ENCODE measurements around the gene MTHFD1L.
"Not testable (repeated sequence)": the region's sequence is repeated elsewhere in the genome, so short reads cannot be mapped to it uniquely, and the experiment has no call there.

MTHFD1L gene

DNA sequence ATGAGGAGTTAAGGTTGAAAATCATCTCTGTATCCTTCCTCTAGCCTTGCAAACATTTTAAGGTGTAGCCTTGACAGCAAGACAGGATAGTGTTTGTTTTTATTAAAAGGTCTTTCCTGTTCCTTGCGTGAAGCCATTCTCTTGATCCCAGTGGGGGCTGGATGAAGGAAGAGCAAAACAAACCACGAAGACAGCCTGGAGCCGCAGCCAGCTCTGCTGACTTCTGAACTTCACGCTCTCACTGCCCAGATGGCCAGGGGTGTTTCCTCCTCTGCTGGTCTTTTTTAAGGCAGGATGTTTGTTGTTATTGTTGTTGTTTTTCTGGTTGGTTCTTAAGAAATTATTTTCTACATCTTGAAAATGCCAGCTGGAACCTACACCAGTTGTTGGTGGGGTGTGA is 156.4 kb downstream of the MTHFD1L start:
- no peak for DNase-seq

DNA sequence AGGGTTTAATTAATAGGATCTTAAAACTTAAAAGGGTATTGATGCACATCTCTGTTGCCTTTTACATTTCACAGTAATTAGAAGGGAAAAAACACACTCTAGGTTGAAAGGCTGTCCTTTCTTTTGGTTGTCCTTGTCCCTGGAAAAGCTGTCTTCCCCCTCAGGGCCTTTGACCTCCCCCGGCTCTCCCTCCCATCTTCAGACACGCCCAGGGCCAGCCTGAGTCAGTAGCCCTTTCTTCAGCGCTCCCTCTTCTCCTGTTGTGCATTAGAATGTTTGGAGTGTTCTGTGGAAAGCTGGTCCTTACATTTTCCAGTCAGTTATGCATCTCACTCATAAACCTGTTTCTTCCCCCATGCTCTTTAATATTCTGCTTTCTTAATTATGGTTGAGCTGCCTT is 157.0 kb downstream of the MTHFD1L start:
- DNase-seq = no peak

DNA sequence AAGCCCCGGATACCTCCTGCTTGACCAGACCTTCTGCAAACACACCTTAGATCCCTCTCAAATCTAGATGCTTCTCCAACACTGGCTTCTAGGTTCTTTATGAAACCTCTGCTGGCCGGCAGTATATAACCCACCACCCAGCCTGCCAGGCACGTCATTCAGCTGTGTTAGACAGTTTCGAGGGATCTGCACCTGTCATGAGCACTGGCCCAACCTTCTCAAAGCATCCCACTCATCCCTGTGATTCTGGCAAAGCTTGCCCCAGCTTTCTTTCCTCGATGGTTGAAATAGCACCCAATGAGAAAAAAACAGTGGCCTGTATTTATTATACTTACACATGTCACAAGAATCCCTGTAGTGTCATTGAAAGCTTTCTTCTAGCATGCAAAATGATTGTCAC is 157.8 kb downstream of the MTHFD1L start:
- DNase-seq = no peak

DNA sequence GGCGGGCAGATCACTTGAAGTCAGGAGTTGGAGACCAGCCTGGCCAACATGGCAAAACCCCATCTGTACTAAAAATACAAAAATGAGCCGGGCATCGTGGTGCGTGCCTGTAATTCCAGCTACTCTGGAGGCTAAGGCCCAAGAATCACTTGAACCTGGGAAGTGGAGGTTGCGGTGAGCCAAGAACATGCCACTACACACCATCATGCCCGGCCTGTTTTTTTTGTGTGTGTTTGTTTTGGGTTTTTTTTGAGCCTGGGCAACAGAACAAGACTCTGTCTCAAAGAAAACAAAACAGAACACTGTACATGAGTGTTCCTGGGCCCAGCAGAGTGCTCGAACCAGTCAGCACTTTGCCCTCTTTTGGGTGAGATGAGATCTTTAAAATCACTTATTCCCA is 159.1 kb downstream of the MTHFD1L start:
- no peak for DNase-seq

DNA sequence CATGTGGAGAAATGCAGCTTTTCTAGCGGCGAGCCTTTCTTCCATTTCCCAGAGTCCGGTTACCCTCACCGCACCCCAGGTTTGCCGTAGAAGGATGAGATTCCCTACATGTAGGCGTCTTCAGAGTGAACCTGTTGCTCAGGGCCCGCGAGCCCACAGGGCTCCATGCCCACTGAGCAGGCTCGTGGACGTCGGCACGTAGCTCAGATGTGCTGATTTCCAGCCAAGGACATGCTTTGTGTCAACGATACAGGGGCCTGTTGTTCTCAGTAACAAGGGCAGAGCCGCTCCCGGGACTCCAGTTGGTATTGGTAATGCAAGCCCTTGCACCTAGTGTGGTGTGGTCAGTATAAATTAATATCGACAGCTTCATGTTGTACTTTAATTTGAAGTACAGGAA is 159.6 kb downstream of the MTHFD1L start:
- DNase-seq = no peak

DNA sequence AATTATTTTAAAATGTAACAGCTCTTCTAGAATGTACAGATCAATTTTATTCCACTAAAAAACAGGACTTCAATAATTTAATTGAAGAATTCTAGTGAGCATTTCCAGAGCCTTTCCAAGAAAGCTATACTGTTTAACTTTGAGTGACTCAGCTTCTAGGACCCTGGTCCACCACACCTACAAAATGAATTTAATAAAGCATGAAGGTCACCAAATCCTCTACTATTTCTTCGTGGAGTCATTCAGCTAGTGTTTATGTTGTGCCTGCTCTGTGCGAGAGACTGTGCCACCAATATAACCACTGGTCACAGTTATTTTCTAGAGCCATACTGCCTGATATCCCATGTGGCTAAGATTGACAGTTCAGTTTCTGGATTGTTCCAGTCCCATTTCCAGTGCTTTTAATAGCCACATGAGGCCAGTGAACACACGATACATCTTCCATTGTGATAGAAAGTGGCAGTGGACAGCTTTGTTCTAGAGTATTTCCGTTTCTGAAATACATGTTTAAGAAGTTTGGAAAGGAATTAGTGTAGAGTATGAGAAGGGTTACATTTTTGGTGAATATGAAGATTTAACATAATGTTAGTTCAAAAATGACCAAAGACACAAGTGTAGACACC is 160.7 kb downstream of the MTHFD1L start:
- DNase-seq = no peak

DNA sequence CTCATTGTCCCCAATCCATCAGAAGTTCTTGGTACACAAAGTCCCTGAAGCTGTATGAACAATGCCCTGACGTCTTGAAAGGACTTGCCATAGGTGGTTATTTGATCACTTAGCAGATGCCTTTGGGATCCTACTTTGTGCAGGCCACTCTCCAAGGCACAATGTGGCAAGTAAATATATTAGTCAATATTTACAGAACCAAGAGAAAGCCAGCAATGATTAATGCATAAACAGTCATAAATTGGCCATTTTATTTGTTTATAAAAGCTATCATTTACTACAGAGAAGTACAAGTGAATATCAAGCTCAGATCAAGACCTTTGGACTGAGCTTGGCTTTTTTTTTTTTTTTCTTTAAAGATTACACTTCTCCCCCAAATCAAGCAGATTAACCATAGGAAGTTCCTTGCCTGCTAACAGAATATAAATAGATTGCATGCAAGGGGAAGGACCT is 161.8 kb downstream of the MTHFD1L start:
- no peak for DNase-seq

DNA sequence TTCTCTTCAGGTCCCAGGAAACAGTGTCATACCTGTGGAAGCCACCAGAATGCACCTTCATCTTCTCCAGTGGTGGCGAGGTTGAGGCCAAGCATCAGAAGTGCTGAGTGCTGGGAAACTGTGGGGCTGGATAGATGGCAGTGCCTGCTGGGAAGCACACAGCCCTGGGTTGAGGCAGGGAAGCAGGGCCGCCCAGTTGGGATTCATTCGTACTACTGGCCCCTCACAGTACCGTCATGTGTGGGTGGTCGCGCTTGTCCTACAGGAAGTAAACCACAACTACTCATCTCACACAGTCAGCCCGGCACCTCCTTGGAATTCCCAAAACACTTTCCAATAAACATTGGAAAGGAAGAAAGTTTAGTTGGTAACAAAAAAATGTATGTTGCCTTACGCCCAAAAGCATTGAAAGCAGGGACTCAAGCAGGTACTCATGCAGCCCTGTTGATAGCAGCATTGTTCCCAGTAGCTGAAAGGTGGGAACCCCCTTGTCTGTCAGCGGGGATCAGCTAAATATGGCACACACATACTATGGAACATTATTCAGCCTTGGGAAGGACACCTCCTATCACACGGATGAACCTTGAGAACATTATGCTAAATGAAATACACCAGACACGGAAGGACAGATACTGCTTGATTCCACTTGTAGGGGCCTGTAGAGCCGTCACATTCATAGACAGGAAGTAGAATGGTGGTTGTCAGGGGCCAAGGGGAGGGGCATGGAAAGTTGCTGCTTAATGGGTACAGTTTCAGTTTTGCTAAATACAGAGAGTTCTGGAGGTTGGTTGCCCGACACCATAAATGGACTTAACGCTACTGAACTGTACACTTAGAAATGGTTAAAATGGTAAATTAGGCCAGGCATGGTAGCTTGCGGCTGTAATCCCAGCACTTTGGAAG is 162.7 kb downstream of the MTHFD1L start:
- DNase-seq = no peak

DNA sequence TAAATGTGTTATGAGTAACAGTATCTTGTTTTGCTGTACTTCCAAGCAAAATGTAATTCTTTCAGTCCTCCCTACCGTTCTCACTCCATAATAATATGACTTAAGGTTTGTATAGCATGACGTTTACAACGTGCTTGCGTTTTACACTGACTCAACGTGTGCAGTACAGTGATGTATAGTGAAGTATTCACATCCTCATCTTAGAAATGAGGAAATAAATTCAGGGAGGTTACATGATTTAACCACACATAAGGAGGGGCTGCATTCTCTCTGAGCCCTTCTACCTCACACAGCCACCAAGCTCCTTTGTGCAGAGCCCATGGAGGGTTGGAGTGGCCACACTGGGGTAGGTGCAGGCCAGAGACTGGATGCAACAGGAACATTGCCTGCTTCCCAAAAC is 164.5 kb downstream of the MTHFD1L start:
- DNase-seq = no peak

DNA sequence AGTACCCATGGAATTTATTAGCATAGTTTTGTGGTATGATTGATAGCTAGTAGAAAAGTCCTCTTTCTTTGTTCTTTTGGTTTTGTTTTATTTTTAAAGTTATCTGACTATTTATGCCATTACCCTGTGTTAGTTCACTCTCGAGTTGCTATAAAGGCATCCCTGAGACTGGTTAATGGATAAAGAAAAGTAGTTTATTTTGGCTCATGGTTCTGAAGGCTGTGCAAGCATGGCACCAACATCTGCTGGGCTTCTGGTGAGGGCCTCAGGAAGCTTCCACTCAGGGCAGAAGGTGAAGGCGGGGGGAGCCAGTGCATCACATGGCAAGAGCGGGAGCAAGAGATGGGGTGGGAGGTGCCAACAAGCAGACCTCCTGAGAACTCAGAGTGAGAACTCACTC is 166.5 kb downstream of the MTHFD1L start:
- DNase-seq = no peak

DNA sequence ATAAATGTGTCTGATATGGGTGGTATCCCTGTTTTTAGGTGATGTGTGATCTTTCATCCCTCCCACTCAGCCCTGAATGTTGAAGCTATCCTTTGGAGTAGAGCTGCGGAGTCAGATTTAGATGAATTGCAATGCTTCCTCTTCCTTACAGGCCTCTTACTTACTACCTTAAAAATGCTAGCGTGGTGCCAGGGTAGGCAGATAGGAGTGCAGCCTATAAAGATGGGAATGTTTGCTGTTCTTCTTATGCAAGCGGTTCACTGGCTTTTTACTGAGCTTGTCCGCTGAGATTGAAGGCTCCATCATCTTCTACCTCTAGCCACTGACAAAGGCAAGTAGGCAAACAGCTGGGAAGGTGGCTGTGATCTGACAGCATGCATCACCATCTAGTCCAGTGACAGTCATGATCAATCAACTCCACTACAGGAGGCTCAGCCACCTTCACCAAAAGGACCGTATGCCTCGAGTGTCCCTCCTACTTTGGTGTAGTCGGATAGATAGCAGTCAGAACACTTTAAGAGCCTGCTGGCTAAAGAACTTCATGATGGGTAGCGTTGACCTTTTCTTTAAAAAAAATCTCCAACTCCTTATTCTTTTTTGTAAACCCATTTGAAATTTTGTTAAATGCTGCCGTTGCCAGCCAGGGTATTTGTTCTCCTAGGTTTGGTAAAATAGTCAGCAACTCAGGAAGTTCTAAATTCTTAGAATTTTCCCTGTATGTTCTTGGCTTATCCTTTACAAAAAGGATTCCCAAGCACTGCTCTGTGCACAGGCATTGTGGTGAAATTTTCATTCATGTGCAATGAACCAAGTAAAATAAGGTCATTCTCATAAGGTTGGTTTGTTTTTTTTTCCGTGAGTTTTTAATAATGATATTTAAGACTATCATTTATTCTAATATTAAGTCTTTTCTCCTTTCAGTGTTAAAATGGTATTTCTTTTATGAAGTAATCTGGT is 169.6 kb downstream of the MTHFD1L start:
- no peak for DNase-seq

DNA sequence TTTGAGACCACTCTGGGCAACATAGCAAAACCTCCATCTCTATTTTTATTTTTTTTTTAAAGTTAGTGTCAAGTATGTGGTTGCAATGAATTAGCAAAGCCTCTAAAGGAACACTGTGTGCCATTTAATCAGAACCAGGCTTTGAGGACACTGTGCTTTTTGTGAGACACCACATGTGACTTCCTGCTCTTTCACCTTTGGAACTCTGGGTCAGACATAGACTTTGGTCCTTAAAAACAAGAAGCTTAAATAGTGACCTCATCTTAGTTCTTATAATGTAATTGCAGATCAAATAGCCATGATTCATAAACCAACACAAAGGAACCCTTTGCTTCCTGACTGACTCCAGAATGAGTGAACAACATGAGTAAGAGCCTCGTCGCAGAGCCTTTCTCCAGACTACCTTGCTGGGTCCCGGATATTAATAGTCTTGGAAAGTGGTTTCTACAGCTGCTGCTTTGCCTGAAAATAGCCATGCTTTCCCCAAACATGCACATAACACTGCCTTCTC is 170.8 kb downstream of the MTHFD1L start:
- not testable (repeated sequence) for DNase-seq

DNA sequence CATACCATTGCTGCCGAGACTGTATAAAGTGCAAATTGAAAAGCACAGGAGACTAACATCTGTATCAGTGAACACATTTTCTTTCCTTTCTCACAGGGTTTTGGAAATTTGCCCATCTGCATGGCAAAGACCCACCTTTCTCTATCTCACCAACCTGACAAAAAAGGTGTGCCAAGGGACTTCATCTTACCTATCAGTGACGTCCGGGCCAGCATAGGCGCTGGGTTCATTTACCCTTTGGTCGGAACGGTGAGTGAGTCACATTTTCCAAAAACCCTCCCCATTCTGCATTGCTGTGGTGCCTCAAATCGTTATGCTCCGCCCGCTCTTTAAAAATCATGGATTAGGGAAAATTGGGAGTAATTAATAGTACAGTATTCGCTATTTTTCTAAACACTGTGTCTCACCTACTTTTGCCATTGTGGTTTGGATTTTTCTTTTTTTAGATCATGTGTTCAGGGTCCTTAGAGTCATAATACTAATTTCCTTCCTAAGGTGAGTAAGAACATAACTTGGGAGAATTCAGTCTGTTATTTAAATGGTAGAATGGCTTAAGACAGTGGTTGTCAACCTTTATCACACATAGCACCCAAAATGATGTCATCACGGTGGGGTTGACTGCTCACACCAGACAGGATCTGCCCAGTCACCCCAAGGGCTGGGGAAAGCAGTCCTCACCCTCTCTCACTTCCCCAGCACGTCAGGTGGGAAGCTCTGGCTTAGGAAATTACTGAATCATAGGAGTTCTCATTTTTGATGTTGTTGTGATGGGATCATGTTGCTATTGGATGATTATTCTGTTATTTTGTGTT is 171.6 kb downstream of the MTHFD1L start:
- DNase-seq = peak; percentile 33

DNA sequence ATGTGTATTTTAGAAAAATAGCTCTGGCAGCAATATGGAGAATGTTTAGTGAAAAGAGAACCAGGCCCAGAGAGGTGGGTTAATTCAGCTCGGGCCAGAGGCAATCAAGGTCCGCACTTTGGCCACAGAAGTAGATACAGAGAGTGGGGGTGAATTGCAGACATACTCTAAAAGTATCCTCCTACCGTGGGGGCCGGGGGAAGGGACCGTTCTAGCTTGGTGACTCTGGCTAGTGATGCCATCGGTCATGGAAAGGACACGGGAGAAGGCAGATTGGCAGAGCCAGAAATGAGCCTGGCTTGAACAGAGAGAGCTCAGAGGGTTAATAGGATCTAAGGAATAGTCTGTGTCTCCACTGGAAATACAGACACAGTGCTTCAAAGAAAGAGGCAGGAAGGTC is 173.1 kb downstream of the MTHFD1L start:
- no peak for DNase-seq

DNA sequence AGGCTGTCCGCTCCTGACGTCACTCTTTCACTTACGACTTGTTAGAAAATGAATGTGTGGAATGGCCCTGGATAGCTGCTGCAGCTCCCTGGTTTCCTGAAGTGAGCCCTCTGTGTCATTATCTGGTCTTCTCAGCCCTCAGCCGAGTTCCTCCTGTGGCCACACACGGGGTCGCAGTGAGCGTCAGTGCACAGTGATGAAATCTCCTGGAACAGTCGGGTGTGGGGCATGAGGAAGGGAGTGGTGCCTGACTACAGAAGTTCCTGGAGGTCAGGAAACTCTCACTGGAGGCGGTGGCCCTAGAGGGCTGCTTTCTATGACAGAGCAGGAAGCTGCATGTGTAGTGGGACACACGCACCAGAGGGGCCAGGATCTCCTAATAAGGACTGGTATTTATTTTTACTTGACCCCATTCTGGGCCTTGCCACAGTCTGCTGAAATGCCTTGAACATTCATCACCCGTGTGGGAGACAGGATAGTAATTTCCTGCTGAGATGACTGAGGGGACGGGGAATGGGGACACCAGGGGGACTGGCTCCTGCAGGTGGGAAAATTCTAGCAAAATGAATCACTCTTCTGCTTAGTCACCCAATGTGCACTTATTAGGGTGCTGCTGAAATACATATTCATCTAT is 175.5 kb downstream of the MTHFD1L start:
- not testable (repeated sequence) for DNase-seq

DNA sequence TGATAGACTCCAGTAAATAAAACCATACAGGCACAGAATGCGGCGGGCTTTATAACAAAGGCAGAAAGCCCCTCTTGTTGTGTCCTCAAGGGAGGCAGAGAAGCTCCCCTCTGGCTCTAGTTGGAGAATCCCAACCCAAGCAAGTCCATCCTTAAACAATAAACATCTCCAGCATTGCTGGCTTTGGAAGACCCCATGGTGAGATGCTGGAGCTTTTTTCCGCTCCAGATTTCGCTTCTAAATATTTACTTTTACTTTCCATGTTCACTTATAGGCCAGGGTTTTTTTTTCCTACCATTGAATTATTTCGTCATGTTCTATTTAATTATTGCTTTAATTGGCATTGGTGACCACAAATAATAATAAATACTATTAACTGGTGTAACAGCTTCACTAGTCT is 176.2 kb downstream of the MTHFD1L start:
- DNase-seq = no peak

DNA sequence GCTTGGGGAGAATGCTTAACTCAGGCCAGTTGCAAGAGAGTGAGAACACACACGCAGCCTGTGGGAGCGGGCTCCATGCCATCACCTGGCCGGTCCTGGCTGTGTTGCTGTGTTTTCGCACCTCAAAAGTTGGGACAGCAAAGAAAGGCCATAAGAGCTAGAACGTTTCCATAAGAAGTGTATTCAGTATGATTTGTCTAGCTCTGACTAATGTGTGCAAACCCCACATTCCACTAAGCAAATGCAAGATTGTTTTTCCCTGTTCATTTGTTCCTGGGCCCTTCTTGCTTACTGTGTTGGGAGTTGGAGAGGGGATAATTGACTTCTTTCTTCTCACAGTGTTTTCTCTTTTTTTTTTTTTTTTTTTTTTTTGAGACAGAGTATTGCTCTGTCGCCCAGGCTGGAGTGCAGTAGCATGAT is 177.4 kb downstream of the MTHFD1L start:
- DNase-seq = not testable (repeated sequence)

DNA sequence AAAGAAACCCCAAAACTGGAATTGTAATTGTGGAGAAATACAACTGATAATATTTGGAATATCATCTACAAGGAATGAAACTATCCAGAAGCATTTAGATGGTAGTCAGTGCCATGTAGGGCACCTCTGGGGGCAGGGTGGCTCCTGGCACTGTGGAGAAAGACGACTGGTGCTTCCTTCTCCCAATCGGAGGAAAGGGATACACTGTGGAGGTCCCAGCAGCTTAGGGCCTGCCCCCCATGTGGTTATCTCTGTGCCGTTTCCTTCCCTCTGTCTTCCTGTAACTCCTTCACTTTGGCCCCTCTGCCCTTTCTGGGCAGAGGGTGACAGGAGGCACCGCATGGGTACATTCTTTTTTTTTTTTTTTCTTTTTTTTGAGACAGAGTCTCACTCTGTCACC is 178.4 kb downstream of the MTHFD1L start:
- no peak for DNase-seq

DNA sequence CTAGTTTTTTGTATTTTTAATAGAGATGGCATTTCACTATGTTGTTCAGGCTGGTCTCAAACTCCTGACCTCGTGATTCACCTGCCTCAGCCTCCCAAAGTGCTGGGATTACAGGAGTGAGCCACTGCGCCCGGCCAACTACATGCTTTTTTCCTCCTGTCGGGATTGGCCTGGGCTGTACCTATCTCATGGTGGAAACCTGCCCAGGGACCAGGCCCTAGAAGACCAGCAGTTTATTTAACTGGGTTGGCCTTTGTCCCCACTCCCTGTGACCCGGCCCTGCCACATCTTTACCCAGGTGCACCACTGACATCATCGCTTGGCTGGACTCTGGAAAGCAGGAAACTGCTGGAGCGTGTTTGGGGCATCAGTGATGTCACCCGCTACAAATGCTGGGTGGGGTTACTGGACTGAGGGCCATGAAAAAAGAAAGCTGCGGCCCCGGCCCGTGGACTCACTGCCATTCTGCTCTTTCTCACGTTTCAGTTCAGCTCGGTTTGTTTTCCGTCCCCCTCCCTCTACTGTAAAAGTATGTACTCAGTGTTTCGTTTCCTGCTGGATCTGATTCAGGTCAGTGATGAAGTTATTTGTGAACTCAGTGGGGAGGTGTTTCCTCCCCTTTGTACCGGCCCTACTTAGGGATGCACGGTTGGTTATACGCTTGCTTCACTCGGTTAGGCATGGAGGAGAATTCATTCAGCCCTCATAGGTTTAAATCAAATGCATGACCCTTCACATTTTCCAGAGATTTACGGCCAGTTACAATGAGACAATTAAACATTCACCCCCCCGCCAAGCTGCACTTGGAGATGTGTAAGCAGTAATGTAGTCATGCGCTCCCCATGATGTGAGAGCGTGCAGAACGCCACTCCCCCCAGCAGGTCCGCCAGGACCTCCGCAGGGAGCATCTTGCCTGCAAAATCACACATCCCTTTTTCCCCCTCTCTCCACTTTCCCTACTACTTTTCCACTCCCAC is 179.3 kb downstream of the MTHFD1L start:
- DNase-seq = no peak

DNA sequence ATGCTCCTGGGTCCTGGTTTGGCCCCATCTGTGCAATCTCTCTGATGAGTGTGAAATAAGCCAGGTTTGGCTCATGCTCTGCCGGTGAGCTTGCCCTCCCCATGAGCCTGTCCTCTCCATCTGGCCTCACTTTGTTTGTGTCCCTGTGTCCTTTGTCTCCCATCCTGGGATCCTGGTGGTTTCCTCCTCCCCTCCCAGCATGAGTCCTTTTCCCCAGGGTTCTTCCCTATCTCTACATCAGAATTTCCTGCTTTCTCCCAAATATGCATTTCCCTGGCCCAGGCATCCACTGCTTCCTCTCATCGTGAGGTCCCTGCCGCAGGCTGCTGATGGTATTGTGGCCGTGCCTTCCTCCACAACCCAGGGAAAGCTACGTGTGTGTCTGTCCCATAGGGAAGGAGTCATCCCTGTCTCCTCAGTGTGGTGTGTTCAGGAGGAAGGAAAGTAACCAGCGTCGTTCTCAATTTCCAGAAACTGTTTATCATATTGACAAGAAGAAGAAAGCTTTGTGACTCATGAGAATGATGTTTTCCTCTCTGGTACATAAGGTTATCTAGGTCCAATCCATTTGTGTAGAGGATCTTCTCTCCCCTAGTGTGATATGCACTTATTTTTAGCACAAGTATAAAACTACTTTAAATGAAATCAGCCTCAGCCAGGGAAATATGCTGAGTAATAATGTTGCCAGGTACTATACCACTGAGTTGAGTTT is 180.2 kb downstream of the MTHFD1L start:
- not testable (repeated sequence) for DNase-seq
